GM23338 (cell line): ENCODE results near the gene ABCC9. TPM values are rescaled to one million over a fixed set of nuclear protein-coding genes. Genes with fewer than 3 reads are reported as not detected.

Experiments used
- ATAC-seq: fragments of 200-7000 bp; cut with Tn5 transposase; 3 replicates; pipeline ENCODE4 v1.9.1; 2020
- DNase-seq: peaks from one replicate; pipeline ENCODE4 v3.0.0-alpha.2; 2015; ENCODE audit warnings: low spot score
- H2AFZ ChIP-seq: fragments of 200-600 bp; sonication (generic); 2 replicates; pipeline ENCODE4 v1.8.0; 2016; ENCODE audit warnings: antibody characterized with exemption, mild to moderate bottlenecking, moderate library complexity
- H3F3A ChIP-seq: fragments of 200-600 bp; sonication (generic); replicated peaks from 2 replicates; pipeline ENCODE4 v1.8.0; 2017; ENCODE audit warnings: antibody characterized with exemption, mixed run types, low read depth
- H3K27ac ChIP-seq: fragments of 200-600 bp; sonication (generic); 2 replicates; pipeline ENCODE4 v1.6.1; 2016; ENCODE audit warnings: low read depth
- H3K27me3 ChIP-seq: fragments of 200-600 bp; sonication (generic); 2 replicates; pipeline ENCODE4 v1.8.0; 2016; ENCODE audit warnings: mild to moderate bottlenecking, mixed run types, moderate library complexity; ENCODE audit not compliant: insufficient read depth
- H3K36me3 ChIP-seq: fragments of 200-600 bp; sonication (generic); 2 replicates; pipeline ENCODE4 v1.8.0; 2016; ENCODE audit warnings: mild to moderate bottlenecking; ENCODE audit not compliant: insufficient read depth
- H3K4me1 ChIP-seq: fragments of 200-600 bp; sonication (generic); 2 replicates; pipeline ENCODE4 v1.8.0; 2016; ENCODE audit warnings: mild to moderate bottlenecking, moderate library complexity; ENCODE audit not compliant: insufficient read depth
- H3K4me2 ChIP-seq: fragments of 200-600 bp; sonication (generic); 2 replicates; pipeline ENCODE4 v1.7.1; 2017; ENCODE audit warnings: mixed run types
- H3K4me3 ChIP-seq: fragments of 200-600 bp; sonication (generic); 2 replicates; pipeline ENCODE4 v1.6.1; 2016; ENCODE audit warnings: mixed run types
- H3K79me2 ChIP-seq: fragments of 200-600 bp; sonication (generic); replicated peaks from 2 replicates; pipeline ENCODE4 v1.8.0; 2017; ENCODE audit warnings: mild to moderate bottlenecking; ENCODE audit not compliant: insufficient read depth
- H3K9me2 ChIP-seq: fragments of 200-600 bp; sonication (generic); 2 replicates; pipeline ENCODE4 v1.8.0; 2017; ENCODE audit not compliant: insufficient read depth
- H4K20me1 ChIP-seq: fragments of 200-600 bp; sonication (generic); replicated peaks from 2 replicates; pipeline ENCODE4 v1.8.0; 2017; ENCODE audit warnings: mild to moderate bottlenecking; ENCODE audit not compliant: insufficient read depth
- H3K27ac Mint-ChIP-seq: 2 replicates; pipeline ENCODE4 v1.8.0; 2020; ENCODE audit warnings: inconsistent platforms, mild to moderate bottlenecking, moderate library complexity, mixed read lengths
- H3K27me3 Mint-ChIP-seq: 3 replicates; pipeline ENCODE4 v1.8.0; 2022; ENCODE audit warnings: low read depth, mild to moderate bottlenecking, moderate library complexity, mixed read lengths, inconsistent platforms; ENCODE audit not compliant: insufficient read depth, poor library complexity
- H3K36me3 Mint-ChIP-seq: 3 replicates; pipeline ENCODE4 v1.8.0; 2021; ENCODE audit warnings: low read depth, mild to moderate bottlenecking, inconsistent platforms, moderate library complexity, mixed read lengths
- H3K4me1 Mint-ChIP-seq: 3 replicates; pipeline ENCODE4 v1.8.0; 2020; ENCODE audit warnings: mild to moderate bottlenecking, inconsistent platforms, mixed read lengths
- H3K4me3 Mint-ChIP-seq: 3 replicates; pipeline ENCODE4 v1.8.0; 2021; ENCODE audit warnings: moderate library complexity, mild to moderate bottlenecking, inconsistent platforms, mixed read lengths
- H3K9me3 Mint-ChIP-seq: 3 replicates; pipeline ENCODE4 v1.8.0; 2020; ENCODE audit warnings: moderate library complexity, mild to moderate bottlenecking, inconsistent platforms, mixed read lengths
- CREB1 ChIP-seq: fragments of 250-450 bp; sonication (Bioruptor Pico); IDR thresholded peaks from 2 replicates; pipeline ENCODE4 v1.5.0; 2020; ENCODE audit warnings: low read depth, mild to moderate bottlenecking, moderate library complexity
- ETS1 ChIP-seq: IDR thresholded peaks from 2 replicates; pipeline ENCODE4 v1.6.1; 2016; ENCODE audit warnings: antibody characterized with exemption
- EZH2 ChIP-seq: fragments of 200-600 bp; sonication (generic); IDR thresholded peaks from one replicate; pipeline ENCODE4 v1.8.0; 2017; ENCODE audit warnings: antibody characterized with exemption, mild to moderate bottlenecking, low read depth; ENCODE audit not compliant: unreplicated experiment
- JUNB ChIP-seq: IDR thresholded peaks from one replicate; pipeline ENCODE4 v1.6.1; 2016; ENCODE audit warnings: antibody characterized with exemption; ENCODE audit not compliant: unreplicated experiment
- NANOG ChIP-seq: IDR thresholded peaks from 2 replicates; pipeline ENCODE4 v1.6.1; 2016; ENCODE audit warnings: antibody characterized with exemption, borderline replicate concordance
- POLR2AphosphoS5 ChIP-seq: IDR thresholded peaks from 2 replicates; pipeline ENCODE4 v1.6.1; 2016; ENCODE audit warnings: antibody characterized with exemption, low read depth
- REST ChIP-seq: IDR thresholded peaks from one replicate; pipeline ENCODE4 v1.6.1; 2018; ENCODE audit warnings: antibody characterized with exemption; ENCODE audit not compliant: unreplicated experiment
- STAT1 ChIP-seq: IDR thresholded peaks from one replicate; pipeline ENCODE4 v1.6.1; 2016; ENCODE audit warnings: antibody characterized with exemption; ENCODE audit not compliant: unreplicated experiment
- ZNF114 ChIP-seq: fragments of 250-450 bp; sonication (Bioruptor Pico); IDR thresholded peaks from 2 replicates; pipeline ENCODE4 v1.5.0; 2020; ENCODE audit warnings: mild to moderate bottlenecking, moderate library complexity
- ZNF331 ChIP-seq: fragments of 250-450 bp; sonication (Bioruptor Pico); IDR thresholded peaks from 2 replicates; pipeline ENCODE4 v1.5.0; 2020; ENCODE audit warnings: low read depth, mild to moderate bottlenecking, moderate library complexity
- polyA plus RNA-seq: library from polyadenylated mRNA; unstranded; fragments of >200 nt; fragmentation: Nextera tagmentation; extraction: Ambion mirVana; gene quantifications from 2 replicates; pipeline ENCODE4 v1.2.1, GENCODE V29; 2016
- total RNA-seq: library from RNA; depleted of rRNA; stranded (reverse); fragments of >200 nt; shearing (Covaris generic); gene quantifications from 2 replicates; pipeline ENCODE4 v1.2.3, GENCODE V29; 2014
- TF ChIP-seq, protein P1 (sequence below): fragments of 250-450 bp; sonication (Bioruptor Pico); IDR thresholded peaks from 2 replicates; pipeline ENCODE4 v1.5.0; 2020; ENCODE audit warnings: mild to moderate bottlenecking, moderate library complexity
- TF ChIP-seq, protein P2 (sequence below), 2 experiments: fragments of 200-600 bp in 1 of 2; sonication (generic) in 1 of 2; conservative IDR thresholded peaks; 2 replicates each; pipeline versions ENCODE4 v1.5.1 to v1.6.1; 2016 to 2017; ENCODE audit warnings: antibody characterized with exemption in 2 of 2, low read depth in 2 of 2, mild to moderate bottlenecking in 2 of 2, moderate library complexity in 1 of 2

The ABCC9 gene
- total and polyA plus RNA-seq, 2 experiments from 2014 or later, result not detected

- TF ChIP-seq, protein P1, sequence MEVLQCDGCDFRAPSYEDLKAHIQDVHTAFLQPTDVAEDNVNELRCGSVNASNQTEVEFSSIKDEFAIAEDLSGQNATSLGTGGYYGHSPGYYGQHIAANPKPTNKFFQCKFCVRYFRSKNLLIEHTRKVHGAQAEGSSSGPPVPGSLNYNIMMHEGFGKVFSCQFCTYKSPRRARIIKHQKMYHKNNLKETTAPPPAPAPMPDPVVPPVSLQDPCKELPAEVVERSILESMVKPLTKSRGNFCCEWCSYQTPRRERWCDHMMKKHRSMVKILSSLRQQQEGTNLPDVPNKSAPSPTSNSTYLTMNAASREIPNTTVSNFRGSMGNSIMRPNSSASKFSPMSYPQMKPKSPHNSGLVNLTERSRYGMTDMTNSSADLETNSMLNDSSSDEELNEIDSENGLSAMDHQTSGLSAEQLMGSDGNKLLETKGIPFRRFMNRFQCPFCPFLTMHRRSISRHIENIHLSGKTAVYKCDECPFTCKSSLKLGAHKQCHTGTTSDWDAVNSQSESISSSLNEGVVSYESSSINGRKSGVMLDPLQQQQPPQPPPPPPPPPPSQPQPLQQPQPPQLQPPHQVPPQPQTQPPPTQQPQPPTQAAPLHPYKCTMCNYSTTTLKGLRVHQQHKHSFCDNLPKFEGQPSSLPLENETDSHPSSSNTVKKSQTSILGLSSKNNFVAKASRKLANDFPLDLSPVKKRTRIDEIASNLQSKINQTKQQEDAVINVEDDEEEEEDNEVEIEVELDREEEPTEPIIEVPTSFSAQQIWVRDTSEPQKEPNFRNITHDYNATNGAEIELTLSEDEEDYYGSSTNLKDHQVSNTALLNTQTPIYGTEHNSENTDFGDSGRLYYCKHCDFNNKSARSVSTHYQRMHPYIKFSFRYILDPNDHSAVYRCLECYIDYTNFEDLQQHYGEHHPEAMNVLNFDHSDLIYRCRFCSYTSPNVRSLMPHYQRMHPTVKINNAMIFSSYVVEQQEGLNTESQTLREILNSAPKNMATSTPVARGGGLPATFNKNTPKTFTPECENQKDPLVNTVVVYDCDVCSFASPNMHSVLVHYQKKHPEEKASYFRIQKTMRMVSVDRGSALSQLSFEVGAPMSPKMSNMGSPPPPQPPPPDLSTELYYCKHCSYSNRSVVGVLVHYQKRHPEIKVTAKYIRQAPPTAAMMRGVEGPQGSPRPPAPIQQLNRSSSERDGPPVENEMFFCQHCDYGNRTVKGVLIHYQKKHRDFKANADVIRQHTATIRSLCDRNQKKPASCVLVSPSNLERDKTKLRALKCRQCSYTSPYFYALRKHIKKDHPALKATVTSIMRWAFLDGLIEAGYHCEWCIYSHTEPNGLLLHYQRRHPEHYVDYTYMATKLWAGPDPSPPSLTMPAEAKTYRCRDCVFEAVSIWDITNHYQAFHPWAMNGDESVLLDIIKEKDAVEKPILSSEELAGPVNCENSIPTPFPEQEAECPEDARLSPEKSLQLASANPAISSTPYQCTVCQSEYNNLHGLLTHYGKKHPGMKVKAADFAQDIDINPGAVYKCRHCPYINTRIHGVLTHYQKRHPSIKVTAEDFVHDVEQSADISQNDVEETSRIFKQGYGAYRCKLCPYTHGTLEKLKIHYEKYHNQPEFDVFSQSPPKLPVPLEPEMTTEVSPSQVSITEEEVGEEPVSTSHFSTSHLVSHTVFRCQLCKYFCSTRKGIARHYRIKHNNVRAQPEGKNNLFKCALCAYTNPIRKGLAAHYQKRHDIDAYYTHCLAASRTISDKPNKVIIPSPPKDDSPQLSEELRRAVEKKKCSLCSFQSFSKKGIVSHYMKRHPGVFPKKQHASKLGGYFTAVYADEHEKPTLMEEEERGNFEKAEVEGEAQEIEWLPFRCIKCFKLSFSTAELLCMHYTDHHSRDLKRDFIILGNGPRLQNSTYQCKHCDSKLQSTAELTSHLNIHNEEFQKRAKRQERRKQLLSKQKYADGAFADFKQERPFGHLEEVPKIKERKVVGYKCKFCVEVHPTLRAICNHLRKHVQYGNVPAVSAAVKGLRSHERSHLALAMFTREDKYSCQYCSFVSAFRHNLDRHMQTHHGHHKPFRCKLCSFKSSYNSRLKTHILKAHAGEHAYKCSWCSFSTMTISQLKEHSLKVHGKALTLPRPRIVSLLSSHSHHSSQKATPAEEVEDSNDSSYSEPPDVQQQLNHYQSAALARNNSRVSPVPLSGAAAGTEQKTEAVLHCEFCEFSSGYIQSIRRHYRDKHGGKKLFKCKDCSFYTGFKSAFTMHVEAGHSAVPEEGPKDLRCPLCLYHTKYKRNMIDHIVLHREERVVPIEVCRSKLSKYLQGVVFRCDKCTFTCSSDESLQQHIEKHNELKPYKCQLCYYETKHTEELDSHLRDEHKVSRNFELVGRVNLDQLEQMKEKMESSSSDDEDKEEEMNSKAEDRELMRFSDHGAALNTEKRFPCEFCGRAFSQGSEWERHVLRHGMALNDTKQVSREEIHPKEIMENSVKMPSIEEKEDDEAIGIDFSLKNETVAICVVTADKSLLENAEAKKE (CRISPR knock-in tag), result no peak
- TF ChIP-seq POLR2AphosphoS5, result no peak
- no peak for TF ChIP-seq ZNF331 (CRISPR knock-in tag)
- no peak for TF ChIP-seq CREB1
These were observed 127.5 kb downstream of the ABCC9 start (continued) for GRCh38 chr12:21813751-21814150.

- ATAC-seq (no peak), DNase-seq (no peak)
- H3K27me3 ChIP-seq, result no peaks in the 10 kb centered on the region
- H3K36me3 ChIP-seq, result no peaks in the 10 kb centered on the region
- H3K79me2 ChIP-seq, result no peaks in the 10 kb centered on the region
- H3K4me2 ChIP-seq, result no peak overlapping the region
- H4K20me1 ChIP-seq, result no peaks in the 10 kb centered on the region
- no peaks in the 10 kb centered on the region for H3K36me3 Mint-ChIP-seq
- no peak overlapping the region for H3K4me3 Mint-ChIP-seq
- no peaks in the 10 kb centered on the region for H3F3A ChIP-seq
- H3K27me3 Mint-ChIP-seq, result peaks cover 2% of the 10 kb centered on the region
- no peak overlapping the region for H3K27ac Mint-ChIP-seq
- H2AFZ ChIP-seq, result no peak overlapping the region
- H3K9me3 Mint-ChIP-seq, result no peaks in the 10 kb centered on the region
- H3K9me2 ChIP-seq, result no peaks in the 10 kb centered on the region
- H3K4me3 ChIP-seq, result no peak overlapping the region
- H3K4me1 ChIP-seq, result no peaks in the 10 kb centered on the region
- no peak overlapping the region for H3K27ac ChIP-seq
- H3K4me1 Mint-ChIP-seq, result no peaks in the 10 kb centered on the region
- TF ChIP-seq ETS1 (no peak), EZH2 (no peak), STAT1 (no peak), ZNF114 (no peak), NANOG (no peak), ZNF331 (CRISPR knock-in tag) (no peak), CREB1 (no peak), REST (no peak), JUNB (no peak)
- TF ChIP-seq, protein P2, sequence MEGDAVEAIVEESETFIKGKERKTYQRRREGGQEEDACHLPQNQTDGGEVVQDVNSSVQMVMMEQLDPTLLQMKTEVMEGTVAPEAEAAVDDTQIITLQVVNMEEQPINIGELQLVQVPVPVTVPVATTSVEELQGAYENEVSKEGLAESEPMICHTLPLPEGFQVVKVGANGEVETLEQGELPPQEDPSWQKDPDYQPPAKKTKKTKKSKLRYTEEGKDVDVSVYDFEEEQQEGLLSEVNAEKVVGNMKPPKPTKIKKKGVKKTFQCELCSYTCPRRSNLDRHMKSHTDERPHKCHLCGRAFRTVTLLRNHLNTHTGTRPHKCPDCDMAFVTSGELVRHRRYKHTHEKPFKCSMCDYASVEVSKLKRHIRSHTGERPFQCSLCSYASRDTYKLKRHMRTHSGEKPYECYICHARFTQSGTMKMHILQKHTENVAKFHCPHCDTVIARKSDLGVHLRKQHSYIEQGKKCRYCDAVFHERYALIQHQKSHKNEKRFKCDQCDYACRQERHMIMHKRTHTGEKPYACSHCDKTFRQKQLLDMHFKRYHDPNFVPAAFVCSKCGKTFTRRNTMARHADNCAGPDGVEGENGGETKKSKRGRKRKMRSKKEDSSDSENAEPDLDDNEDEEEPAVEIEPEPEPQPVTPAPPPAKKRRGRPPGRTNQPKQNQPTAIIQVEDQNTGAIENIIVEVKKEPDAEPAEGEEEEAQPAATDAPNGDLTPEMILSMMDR (conservative IDR thresholded peaks at IDR 0.05; ENCODE audit: low read depth in 2 of 2), result no peak
These were observed 128.1 kb downstream of the ABCC9 start for GRCh38 chr12:21813125-21813524.
